Measurements from ENCODE around the gene CDH12.
A peak's percentile ranks its signal among the peaks of the same experiment; 100 is the strongest.

CDH12 gene

DNA sequence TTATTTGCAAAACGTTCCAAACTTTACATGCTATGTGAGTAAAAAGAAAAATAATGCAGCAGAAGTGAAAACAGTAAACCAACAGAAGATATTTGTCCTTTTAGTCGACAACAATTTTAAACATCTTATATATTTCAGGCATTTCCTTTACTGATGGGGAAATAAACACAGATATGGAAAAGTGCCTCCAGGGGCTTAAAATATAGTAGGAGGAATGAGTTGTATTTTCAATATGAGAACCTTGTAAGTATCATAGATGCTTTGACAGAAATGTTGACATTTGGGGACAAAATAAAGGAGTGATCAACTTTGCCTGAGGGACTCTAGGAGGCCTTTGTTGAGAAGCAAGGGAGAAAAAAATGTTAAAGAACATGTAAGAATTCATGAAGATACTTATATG, 1043.5 kb downstream of the CDH12 start:
- FAIRE-seq (no peak), DNase-seq (ENCODE audit: insufficient read length, low spot score) (no peak)
- TF ChIP-seq POLR2A (IDR thresholded peaks at IDR 0.05; ENCODE audit: low read depth, low read length) (no peak), SPI1 (IDR thresholded peaks at IDR 0.05; ENCODE audit: low read depth, low read length) (no peak), POLR2AphosphoS5 (IDR thresholded peaks at IDR 0.05; ENCODE audit: low read depth, low read length) (no peak), PAX5 (IDR thresholded peaks at IDR 0.05; ENCODE audit: insufficient read depth, low read length, severe bottlenecking) (no peak), POU2F2 (IDR thresholded peaks at IDR 0.05; ENCODE audit: low read depth, low read length) (no peak), TAF1 (IDR thresholded peaks at IDR 0.05; ENCODE audit: low read depth, low read length) (no peak)

DNA sequence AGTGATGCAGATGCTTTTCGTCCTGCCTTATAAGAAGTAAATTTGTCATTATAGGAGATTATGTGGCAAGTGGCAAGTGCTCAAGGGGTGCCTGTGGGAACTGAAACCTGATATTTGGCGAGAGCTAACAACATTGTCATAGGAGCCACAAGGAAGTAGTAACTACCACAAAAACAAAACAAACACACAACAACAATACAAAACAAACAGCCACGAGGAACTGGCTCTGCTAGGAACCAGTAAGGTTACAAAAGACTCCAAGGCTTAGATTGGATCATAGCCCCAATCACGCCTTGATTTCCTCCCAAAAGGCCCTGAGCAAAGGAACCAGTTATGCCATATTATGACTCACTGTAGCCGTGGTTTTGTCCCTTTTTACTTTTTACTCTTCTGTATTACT, 1045.2 kb downstream of the CDH12 start:
- no peak for TF ChIP-seq TAF1 (IDR thresholded peaks at IDR 0.05; ENCODE audit: low read depth, low read length)
- no peak for TF ChIP-seq POLR2AphosphoS5 (IDR thresholded peaks at IDR 0.05; ENCODE audit: low read depth, low read length)
- TF ChIP-seq SPI1 (IDR thresholded peaks at IDR 0.05; ENCODE audit: low read depth, low read length): peak; percentile 13; the same call in 1 of the 2 replicates
- TF ChIP-seq PAX5 (IDR thresholded peaks at IDR 0.05; ENCODE audit: insufficient read depth, low read length, severe bottlenecking): no peak
- DNase-seq (ENCODE audit: insufficient read length, low spot score): no peak
- FAIRE-seq: no peak

DNA sequence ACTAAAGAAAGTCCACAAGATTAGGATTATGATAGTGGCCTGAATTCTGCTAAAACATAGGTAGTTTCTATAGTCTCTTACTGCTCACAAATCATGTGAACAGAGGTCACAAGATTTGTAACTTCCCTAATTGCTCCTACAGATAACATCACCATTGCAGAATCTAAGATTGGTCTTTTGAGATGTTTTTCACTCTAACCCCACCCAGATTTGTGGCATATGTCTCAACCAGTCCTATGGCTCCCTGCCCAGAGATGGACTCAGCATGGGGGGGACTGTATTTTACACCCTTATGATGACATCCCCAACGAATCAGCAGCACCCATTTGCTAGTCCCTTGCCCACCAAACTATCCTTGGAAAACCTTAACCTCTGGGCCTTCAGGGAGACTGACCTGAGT, 1046.2 kb downstream of the CDH12 start:
- DNase-seq (ENCODE audit: insufficient read length, low spot score) (no peak), FAIRE-seq (peak; percentile 40)
- TF ChIP-seq POLR2A (IDR thresholded peaks at IDR 0.05; ENCODE audit: low read depth, low read length) (no peak), POU2F2 (IDR thresholded peaks at IDR 0.05; ENCODE audit: low read depth, low read length) (no peak), PAX5 (IDR thresholded peaks at IDR 0.05; ENCODE audit: insufficient read depth, low read length, severe bottlenecking) (no peak), TAF1 (IDR thresholded peaks at IDR 0.05; ENCODE audit: low read depth, low read length) (no peak), SPI1 (IDR thresholded peaks at IDR 0.05; ENCODE audit: low read depth, low read length) (no peak), POLR2AphosphoS5 (IDR thresholded peaks at IDR 0.05; ENCODE audit: low read depth, low read length) (no peak)

DNA sequence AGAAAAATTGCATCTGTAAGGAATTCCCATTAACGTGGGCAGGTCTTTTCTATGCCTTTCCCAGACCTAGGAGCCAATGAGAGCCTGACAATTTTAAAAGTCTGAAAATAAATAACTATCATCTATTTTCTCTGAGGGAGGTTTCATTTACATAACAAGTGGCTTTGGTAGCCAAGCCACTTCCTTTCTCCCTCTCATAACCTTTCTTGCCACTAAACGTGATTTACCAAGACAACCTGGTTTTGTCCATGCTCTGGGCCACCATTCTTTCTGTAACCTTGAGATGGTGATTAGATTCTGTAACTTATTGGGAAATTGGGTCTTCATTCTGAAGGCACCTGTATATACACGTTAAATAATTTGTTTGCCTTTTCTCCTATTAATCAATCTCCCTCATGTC, 1046.9 kb downstream of the CDH12 start:
- no peak for DNase-seq (ENCODE audit: insufficient read length, low spot score)
- FAIRE-seq: no peak
- TF ChIP-seq POU2F2 (IDR thresholded peaks at IDR 0.05; ENCODE audit: low read depth, low read length) (no peak), SPI1 (IDR thresholded peaks at IDR 0.05; ENCODE audit: low read depth, low read length) (no peak), PAX5 (IDR thresholded peaks at IDR 0.05; ENCODE audit: insufficient read depth, low read length, severe bottlenecking) (no peak), TAF1 (IDR thresholded peaks at IDR 0.05; ENCODE audit: low read depth, low read length) (no peak), POLR2A (IDR thresholded peaks at IDR 0.05; ENCODE audit: low read depth, low read length) (no peak), POLR2AphosphoS5 (IDR thresholded peaks at IDR 0.05; ENCODE audit: low read depth, low read length) (no peak)

DNA sequence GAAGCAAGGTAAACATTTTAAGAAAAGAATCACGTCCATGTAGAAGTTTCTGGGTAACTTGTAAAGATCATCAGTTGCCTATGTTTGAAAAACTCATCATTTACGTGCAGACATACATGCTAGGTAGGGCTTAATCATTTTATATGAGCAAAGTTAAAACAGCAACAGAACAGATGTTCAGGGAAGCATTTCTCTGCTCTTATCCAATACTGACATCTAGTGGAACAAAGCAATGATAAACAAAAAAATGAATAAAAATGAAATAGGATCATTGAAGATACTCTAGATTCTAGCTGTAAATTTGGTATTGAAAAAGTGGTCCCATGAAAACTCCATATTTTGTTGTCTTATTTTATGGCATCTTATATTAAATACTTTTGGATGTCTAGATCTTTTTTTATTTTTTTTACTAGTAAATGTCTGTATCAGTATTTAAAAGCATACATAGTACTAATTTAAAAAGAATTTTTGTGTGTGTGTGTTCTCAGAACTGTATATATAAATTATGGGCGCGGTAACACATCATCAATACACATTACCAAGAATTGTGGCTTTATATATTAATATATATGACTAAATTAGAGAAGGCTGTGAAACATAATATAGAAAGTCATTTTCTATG, 1050.2 kb downstream of the CDH12 start:
- no peak for DNase-seq (ENCODE audit: insufficient read length, low spot score)
- TF ChIP-seq POU2F2 (IDR thresholded peaks at IDR 0.05; ENCODE audit: low read depth, low read length): no peak
- no peak for TF ChIP-seq POLR2A (IDR thresholded peaks at IDR 0.05; ENCODE audit: low read depth, low read length)
- TF ChIP-seq PAX5 (IDR thresholded peaks at IDR 0.05; ENCODE audit: insufficient read depth, low read length, severe bottlenecking): no peak
- TF ChIP-seq TAF1 (IDR thresholded peaks at IDR 0.05; ENCODE audit: low read depth, low read length): no peak
- TF ChIP-seq SPI1 (IDR thresholded peaks at IDR 0.05; ENCODE audit: low read depth, low read length): no peak
- FAIRE-seq: no peak

DNA sequence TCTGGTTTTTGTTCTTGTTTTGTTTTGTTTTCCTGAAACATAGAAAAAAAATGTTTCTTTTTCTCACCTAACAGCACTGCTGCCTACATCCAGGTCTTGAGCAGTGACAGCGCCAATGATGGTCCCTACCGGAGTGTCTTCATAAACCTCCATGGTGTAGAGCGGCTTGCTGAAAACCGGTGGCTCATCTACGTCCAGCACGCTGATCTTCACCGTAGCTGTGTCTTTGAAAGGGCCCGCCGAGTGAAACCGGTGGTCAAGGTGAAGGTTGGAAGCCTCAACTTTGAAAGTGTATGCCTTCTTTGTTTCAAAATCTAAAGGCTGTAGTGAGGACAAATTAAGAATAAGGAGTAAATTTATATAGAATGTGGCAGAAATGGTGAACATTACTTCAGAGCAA, 1051.0 kb downstream of the CDH12 start:
- FAIRE-seq: no peak
- TF ChIP-seq POU2F2 (IDR thresholded peaks at IDR 0.05; ENCODE audit: low read depth, low read length): no peak
- TF ChIP-seq SPI1 (IDR thresholded peaks at IDR 0.05; ENCODE audit: low read depth, low read length): no peak
- no peak for TF ChIP-seq PAX5 (IDR thresholded peaks at IDR 0.05; ENCODE audit: insufficient read depth, low read length, severe bottlenecking)
- TF ChIP-seq POLR2A (IDR thresholded peaks at IDR 0.05; ENCODE audit: low read depth, low read length): no peak

DNA sequence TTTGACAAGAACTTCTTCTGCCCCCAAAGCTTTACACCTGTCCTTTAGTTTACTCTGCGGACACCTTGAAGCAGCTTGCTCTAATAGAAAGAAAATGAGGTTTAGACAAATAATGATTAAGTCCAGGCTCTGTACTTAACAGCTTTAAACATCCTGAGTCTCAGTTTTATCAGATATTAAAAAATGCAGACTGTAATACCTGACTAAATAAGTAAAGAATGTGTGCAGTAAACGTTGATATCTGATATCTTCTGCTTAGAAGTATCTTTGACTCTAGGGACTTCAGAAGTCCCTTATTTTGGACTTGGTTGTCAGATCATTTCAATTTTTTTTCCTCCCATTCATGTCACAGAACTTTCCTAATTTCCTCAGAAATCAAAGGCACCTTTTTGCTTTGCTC, 1060.4 kb downstream of the CDH12 start:
- FAIRE-seq (no peak), DNase-seq (ENCODE audit: insufficient read length, low spot score) (no peak)
- TF ChIP-seq PAX5 (IDR thresholded peaks at IDR 0.05; ENCODE audit: insufficient read depth, low read length, severe bottlenecking) (no peak), POLR2A (IDR thresholded peaks at IDR 0.05; ENCODE audit: low read depth, low read length) (no peak), POLR2AphosphoS5 (IDR thresholded peaks at IDR 0.05; ENCODE audit: low read depth, low read length) (no peak), SPI1 (IDR thresholded peaks at IDR 0.05; ENCODE audit: low read depth, low read length) (no peak)

More for the DNA sequence above, 1051.0 kb downstream of the CDH12 start:
- DNase-seq (ENCODE audit: insufficient read length, low spot score): no peak

DNA sequence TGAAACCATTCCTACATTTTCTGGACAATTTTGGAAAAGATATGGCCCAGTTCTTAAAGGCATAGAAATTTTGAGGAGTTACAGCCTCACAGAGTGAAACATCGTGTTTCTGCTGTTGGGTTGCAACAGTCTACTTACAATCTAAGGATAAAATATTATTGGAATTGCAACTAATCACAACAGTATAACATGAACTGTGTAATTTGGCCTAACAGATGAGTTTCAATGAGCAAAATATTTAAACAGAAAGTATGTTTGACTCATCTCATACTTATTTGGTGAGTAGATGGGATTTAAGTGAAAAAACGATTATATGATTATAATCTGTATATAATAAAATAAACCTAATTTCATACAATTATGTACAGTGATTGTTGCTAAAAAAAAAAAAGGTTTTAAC, 1061.8 kb downstream of the CDH12 start:
- TF ChIP-seq POLR2A (IDR thresholded peaks at IDR 0.05; ENCODE audit: low read depth, low read length) (no peak), POU2F2 (IDR thresholded peaks at IDR 0.05; ENCODE audit: low read depth, low read length) (no peak), PAX5 (IDR thresholded peaks at IDR 0.05; ENCODE audit: insufficient read depth, low read length, severe bottlenecking) (no peak), SPI1 (IDR thresholded peaks at IDR 0.05; ENCODE audit: low read depth, low read length) (no peak), TAF1 (IDR thresholded peaks at IDR 0.05; ENCODE audit: low read depth, low read length) (no peak), POLR2AphosphoS5 (IDR thresholded peaks at IDR 0.05; ENCODE audit: low read depth, low read length) (no peak)
- DNase-seq (ENCODE audit: insufficient read length, low spot score) (no peak), FAIRE-seq (no peak)

DNA sequence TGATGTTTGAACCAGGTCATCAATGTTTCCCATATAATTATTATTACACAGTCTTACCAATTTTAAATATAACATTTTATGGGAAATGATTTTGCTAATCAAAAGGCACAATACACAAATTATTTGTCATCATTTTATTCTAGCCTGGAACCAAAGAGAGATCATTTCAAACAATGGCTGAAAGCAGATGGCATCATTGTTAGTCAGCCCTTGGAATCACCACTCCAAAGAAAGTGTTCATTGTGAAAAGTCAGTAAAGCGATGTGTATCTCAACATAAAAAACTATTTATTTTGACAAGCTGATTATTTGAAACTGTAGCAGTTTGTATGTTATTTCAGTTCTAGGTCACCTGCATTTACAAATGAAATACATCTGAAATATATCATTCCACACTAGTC, 1068.7 kb downstream of the CDH12 start:
- TF ChIP-seq SPI1 (IDR thresholded peaks at IDR 0.05; ENCODE audit: low read depth, low read length): no peak
- no peak for TF ChIP-seq PAX5 (IDR thresholded peaks at IDR 0.05; ENCODE audit: insufficient read depth, low read length, severe bottlenecking)
- TF ChIP-seq TAF1 (IDR thresholded peaks at IDR 0.05; ENCODE audit: low read depth, low read length): no peak
- no peak for TF ChIP-seq POU2F2 (IDR thresholded peaks at IDR 0.05; ENCODE audit: low read depth, low read length)
- TF ChIP-seq POLR2A (IDR thresholded peaks at IDR 0.05; ENCODE audit: low read depth, low read length): no peak
- TF ChIP-seq POLR2AphosphoS5 (IDR thresholded peaks at IDR 0.05; ENCODE audit: low read depth, low read length): no peak
- no peak for FAIRE-seq
- DNase-seq (ENCODE audit: insufficient read length, low spot score): no peak

DNA sequence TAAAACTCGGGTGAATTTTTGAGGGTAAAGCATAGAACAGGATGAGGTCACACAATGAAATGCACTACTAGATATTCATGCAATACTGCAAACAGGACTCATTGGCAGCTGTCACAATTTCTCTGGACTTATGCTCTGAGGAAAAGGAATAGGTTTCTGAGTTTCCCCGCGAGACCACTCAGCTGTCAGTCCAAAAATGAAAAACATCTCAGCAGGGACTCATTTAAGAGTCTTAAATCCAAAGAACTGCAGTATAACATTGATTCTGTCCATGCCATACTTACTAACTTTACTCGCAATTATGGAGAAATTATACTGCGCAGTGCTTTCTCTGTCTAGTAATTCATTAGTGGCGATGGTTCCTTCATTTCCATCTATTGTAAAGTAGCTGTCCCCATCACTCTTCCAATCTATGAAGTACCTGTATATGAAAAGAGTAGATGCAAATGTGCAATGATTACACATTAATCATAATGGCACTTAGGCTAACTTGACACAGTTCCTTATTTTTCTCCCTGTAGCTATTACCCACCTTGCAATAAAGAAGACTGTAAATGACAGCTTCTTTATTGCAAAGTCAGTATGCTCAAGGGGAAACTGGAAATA, 1070.0 kb downstream of the CDH12 start:
- TF ChIP-seq POU2F2 (IDR thresholded peaks at IDR 0.05; ENCODE audit: low read depth, low read length): no peak
- no peak for TF ChIP-seq PAX5 (IDR thresholded peaks at IDR 0.05; ENCODE audit: insufficient read depth, low read length, severe bottlenecking)
- TF ChIP-seq SPI1 (IDR thresholded peaks at IDR 0.05; ENCODE audit: low read depth, low read length): no peak
- no peak for TF ChIP-seq POLR2A (IDR thresholded peaks at IDR 0.05; ENCODE audit: low read depth, low read length)
- no peak for TF ChIP-seq TAF1 (IDR thresholded peaks at IDR 0.05; ENCODE audit: low read depth, low read length)
- no peak for TF ChIP-seq POLR2AphosphoS5 (IDR thresholded peaks at IDR 0.05; ENCODE audit: low read depth, low read length)
- FAIRE-seq (no peak), DNase-seq (ENCODE audit: insufficient read length, low spot score) (no peak)

Data from GM12891 (cell line).